NT2/D1 (cell line): ENCODE data around the gene TMEM91.

Experiments used
- SUZ12 ChIP-seq: IDR thresholded peaks from 2 replicates; pipeline ENCODE4 v1.6.1; 2011; ENCODE audit not compliant: insufficient read length, insufficient read depth; ENCODE audit errors: extremely low read depth
- YY1 ChIP-seq: IDR thresholded peaks from 2 replicates; pipeline ENCODE4 v1.6.1; 2011; ENCODE audit not compliant: insufficient read length, insufficient read depth
- ZNF274 ChIP-seq: IDR thresholded peaks from 2 replicates; pipeline ENCODE4 v1.6.1; 2011; ENCODE audit warnings: mild to moderate bottlenecking, low read depth, low read length

- TF ChIP-seq YY1 = no peak
- no peak for TF ChIP-seq ZNF274
- TF ChIP-seq SUZ12 = no peak
Measured at GRCh38 chr19:41369769-41370168, 6.6 kb upstream of the TMEM91 start.
